Inflammatory macrophage treated with lipopolysaccharide for 1 hour (primary cell): Measurements from ENCODE around the gene DACH2.

Experiments used
- DNase-seq, 2 donors: peaks; one replicate each; pipeline ENCODE4 v3.0.0-alpha.2; 2020 to 2022

Gene DACH2

GRCh38 chrX:86829786-86830185 lies 681.5 kb downstream of the DACH2 start:
- DNase-seq, result no peak

- no peak for DNase-seq
These were observed 682.4 kb downstream of the DACH2 start for GRCh38 chrX:86830685-86831084.

- DNase-seq, result no peak
These were observed 696.9 kb downstream of the DACH2 start for GRCh38 chrX:86845101-86845500.
